Progenitor cell of endocrine pancreas (in vitro differentiated cells): ENCODE results near the gene FRMD4A. TPM values are rescaled to one million over a fixed set of nuclear protein-coding genes. Genes with fewer than 3 reads are reported as not detected.
"Not testable (repeated sequence)": the region's sequence is repeated elsewhere in the genome, so short reads cannot be mapped to it uniquely, and the experiment has no call there.

Source experiments
- DNase-seq: peaks from one replicate; pipeline ENCODE4 v3.0.0; 2021; ENCODE audit warnings: low spot score; ENCODE audit not compliant: unreplicated experiment
- H3K27ac Mint-ChIP-seq: 2 replicates; pipeline ENCODE4 v1.8.0; 2021; ENCODE audit warnings: mild to moderate bottlenecking, moderate library complexity, mixed read lengths
- H3K27me3 Mint-ChIP-seq: 2 replicates; pipeline ENCODE4 v1.8.0; 2021; ENCODE audit warnings: mixed read lengths
- H3K36me3 Mint-ChIP-seq: 2 replicates; pipeline ENCODE4 v1.8.0; 2022; ENCODE audit warnings: mixed read lengths; ENCODE audit not compliant: insufficient read depth
- H3K4me1 Mint-ChIP-seq: 2 replicates; pipeline ENCODE4 v1.8.0; 2021; ENCODE audit warnings: low read depth, mixed read lengths
- H3K4me3 Mint-ChIP-seq: 2 replicates; pipeline ENCODE4 v1.8.0; 2021; ENCODE audit warnings: low read depth, mild to moderate bottlenecking, moderate library complexity, mixed read lengths
- H3K9me3 Mint-ChIP-seq: 2 replicates; pipeline ENCODE4 v1.8.0; 2021; ENCODE audit warnings: low read depth, mixed read lengths
- CTCF ChIP-seq: fragments of 200-600 bp; sonication (generic); IDR thresholded peaks from one replicate; pipeline ENCODE4 v1.5.0; 2021; ENCODE audit warnings: antibody characterized with exemption, mild to moderate bottlenecking; ENCODE audit not compliant: unreplicated experiment
- total RNA-seq: library from RNA; stranded (reverse); gene quantifications from 2 replicates; pipeline ENCODE4 v1.2.1, GENCODE V29; 2021

The FRMD4A gene
- total RNA-seq, 1 donor from 2014 or later: 42.2 TPM

- no peak for DNase-seq
- H3K9me3 Mint-ChIP-seq: peaks cover 6% of the 10 kb centered on the region
- no peak overlapping the region for H3K27ac Mint-ChIP-seq
- H3K36me3 Mint-ChIP-seq: no peaks in the 10 kb centered on the region
- H3K4me1 Mint-ChIP-seq: no peaks in the 10 kb centered on the region
- H3K27me3 Mint-ChIP-seq: peaks cover 10% of the 10 kb centered on the region
- TF ChIP-seq CTCF: no peak
- no peak overlapping the region for H3K4me3 Mint-ChIP-seq
Measured at GRCh38 chr10:13956826-13957225, 373.9 kb downstream of the FRMD4A start.

- H3K27me3 Mint-ChIP-seq: peaks cover 10% of the 10 kb centered on the region
- no peak overlapping the region for H3K4me3 Mint-ChIP-seq
- no peaks in the 10 kb centered on the region for H3K4me1 Mint-ChIP-seq
- no peak overlapping the region for H3K27ac Mint-ChIP-seq
- no peak for TF ChIP-seq CTCF
- DNase-seq: no peak
- no peaks in the 10 kb centered on the region for H3K36me3 Mint-ChIP-seq
- H3K9me3 Mint-ChIP-seq: peaks cover 13% of the 10 kb centered on the region
Measured at GRCh38 chr10:13955409-13956068, 375.2 kb downstream of the FRMD4A start.

GRCh38 chr10:13954195-13954594 lies 376.5 kb downstream of the FRMD4A start:
- H3K27me3 Mint-ChIP-seq: peaks cover 10% of the 10 kb centered on the region

DNA sequence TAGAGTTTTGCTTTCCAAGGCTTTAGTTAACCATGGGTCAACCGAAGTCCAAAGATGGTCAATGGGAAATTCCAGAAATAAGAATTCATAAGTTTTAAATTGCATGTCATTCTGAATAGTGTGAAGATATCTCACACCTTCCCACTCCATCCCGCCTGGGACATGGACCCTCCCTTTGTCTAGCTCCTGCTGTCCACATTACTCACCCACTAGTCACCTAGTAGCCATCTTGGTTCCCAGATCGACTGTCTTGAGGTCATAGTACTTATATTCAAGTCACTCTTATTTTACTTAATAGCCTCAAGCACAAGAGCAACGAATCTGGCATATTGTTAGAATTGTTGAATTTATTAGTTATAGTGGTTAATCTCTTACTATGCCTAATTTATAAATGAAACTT lies 377.4 kb downstream of the FRMD4A start:
- no peak for DNase-seq
- H3K4me1 Mint-ChIP-seq: no peaks in the 10 kb centered on the region
- TF ChIP-seq CTCF: no peak
- H3K9me3 Mint-ChIP-seq: peaks cover 13% of the 10 kb centered on the region
- H3K36me3 Mint-ChIP-seq: no peaks in the 10 kb centered on the region
- peaks cover 10% of the 10 kb centered on the region for H3K27me3 Mint-ChIP-seq
- no peak overlapping the region for H3K4me3 Mint-ChIP-seq
- H3K27ac Mint-ChIP-seq: no peak overlapping the region

More at GRCh38 chr10:13954195-13954594, 376.5 kb downstream of the FRMD4A start:
- not testable (repeated sequence) for DNase-seq, H3K4me1 Mint-ChIP-seq, H3K27ac Mint-ChIP-seq, H3K4me3 Mint-ChIP-seq, H3K36me3 Mint-ChIP-seq
- peaks cover 13% of the 10 kb centered on the region for H3K9me3 Mint-ChIP-seq

- TF ChIP-seq CTCF: no peak
- peaks cover 13% of the 10 kb centered on the region for H3K9me3 Mint-ChIP-seq
- DNase-seq: no peak
- H3K27ac Mint-ChIP-seq: no peak overlapping the region
- no peak overlapping the region for H3K4me3 Mint-ChIP-seq
- peaks cover 12% of the 10 kb centered on the region for H3K4me1 Mint-ChIP-seq
- no peaks in the 10 kb centered on the region for H3K27me3 Mint-ChIP-seq
- no peaks in the 10 kb centered on the region for H3K36me3 Mint-ChIP-seq
Measured at GRCh38 chr10:13950543-13950939, 380.2 kb downstream of the FRMD4A start.
